HepG2 (cell line): ENCODE data around the gene BORCS5. TPM values are rescaled to one million over a fixed set of nuclear protein-coding genes. Genes with fewer than 3 reads are reported as not detected.
A peak's percentile ranks its signal among the peaks of the same experiment; 100 is the strongest.

Experiments
- CEBPG ChIP-seq: IDR thresholded peaks from 2 replicates; pipeline ENCODE4 v1.6.1; 2016
- CHD4 ChIP-seq: fragments of 200-600 bp; sonication (generic); IDR thresholded peaks from 2 replicates; pipeline ENCODE4 v1.7.0; 2017; ENCODE audit warnings: mild to moderate bottlenecking, low read length, borderline replicate concordance
- CREB1 ChIP-seq, 2 experiments: fragments of 450-650 bp in 1 of 2; IDR thresholded peaks; 2 replicates each; pipeline ENCODE4 v1.6.1; 2016 to 2017; ENCODE audit warnings: control low read depth in 1 of 2, mild to moderate bottlenecking in 1 of 2, missing compliant biosample characterization in 1 of 2, missing genetic modification characterization in 1 of 2
- FOXO1 ChIP-seq: sonication (generic); formaldehyde crosslinking; IDR thresholded peaks from 2 replicates; pipeline ENCODE4 v1.4.0; 2020; ENCODE audit warnings: missing genetic modification reagents
- GATAD2A ChIP-seq: IDR thresholded peaks from 2 replicates; pipeline ENCODE4 v1.6.1; 2016
- MLLT10 ChIP-seq: sonication (generic); formaldehyde crosslinking; IDR thresholded peaks from 2 replicates; pipeline ENCODE4 v1.4.0; 2020; ENCODE audit warnings: missing genetic modification reagents
- ZC3H13 ChIP-seq: sonication (generic); formaldehyde crosslinking; IDR thresholded peaks from 2 replicates; pipeline ENCODE4 v1.8.1; 2023; ENCODE audit warnings: mild to moderate bottlenecking, missing genetic modification reagents, moderate library complexity
- ZFP62 ChIP-seq: sonication (generic); formaldehyde crosslinking; IDR thresholded peaks from 2 replicates; pipeline ENCODE4 v1.4.0; 2020; ENCODE audit warnings: missing genetic modification reagents
- ZFX ChIP-seq: sonication (generic); formaldehyde crosslinking; IDR thresholded peaks from 2 replicates; pipeline ENCODE4 v1.4.0; 2020; ENCODE audit warnings: mild to moderate bottlenecking, low read depth, missing genetic modification reagents, moderate library complexity
- ZGPAT ChIP-seq: IDR thresholded peaks from 2 replicates; pipeline ENCODE4 v1.6.1; 2016; ENCODE audit warnings: mild to moderate bottlenecking
- ZNF121 ChIP-seq: sonication (generic); formaldehyde crosslinking; IDR thresholded peaks from 2 replicates; pipeline ENCODE4 v1.5.0; 2020; ENCODE audit warnings: mild to moderate bottlenecking, missing genetic modification reagents
- ZNF318 ChIP-seq: sonication (generic); formaldehyde crosslinking; IDR thresholded peaks from 2 replicates; pipeline ENCODE4 v1.4.0; 2020; ENCODE audit warnings: mild to moderate bottlenecking, missing genetic modification reagents
- ZNF382 ChIP-seq: sonication (generic); formaldehyde crosslinking; IDR thresholded peaks from 2 replicates; pipeline ENCODE4 v1.5.0; 2020; ENCODE audit warnings: missing genetic modification reagents, mild to moderate bottlenecking, borderline replicate concordance
- ZNF496 ChIP-seq: sonication (generic); formaldehyde crosslinking; IDR thresholded peaks from 2 replicates; pipeline ENCODE4 v1.8.1; 2023; ENCODE audit warnings: mild to moderate bottlenecking, moderate library complexity, missing genetic modification reagents; ENCODE audit not compliant: insufficient replicate concordance
- ZNF609 ChIP-seq: sonication (generic); formaldehyde crosslinking; IDR thresholded peaks from 2 replicates; pipeline ENCODE4 v1.4.0; 2020; ENCODE audit warnings: mild to moderate bottlenecking, missing genetic modification reagents, borderline replicate concordance
- polyA plus RNA-seq, 8 experiments: library from polyadenylated mRNA; depleted of rRNA in 3 of 8; stranded (reverse) in 7 of 8; unstranded in 1 of 8; fragments of >200 nt; fragmentation: Illumina TruSeq in 4 of 8; extraction: Trizol in 4 of 8; gene quantifications; 2 replicates each; pipeline versions ENCODE4 v1.2.1 to v1.2.3, GENCODE V29; 2011 to 2016; ENCODE audit warnings: low read depth in 4 of 8, missing spikeins in 1 of 8, mixed read lengths in 1 of 8; ENCODE audit not compliant: insufficient read depth in 1 of 8
- total RNA-seq, 5 experiments: library from RNA; depleted of rRNA; stranded (reverse); fragments of >200 nt; fragmentation: Illumina TruSeq; extraction: Trizol; gene quantifications; 2 replicates each; pipeline ENCODE4 v1.2.3, GENCODE V29; 2016; ENCODE audit warnings: low read depth in 1 of 5

Gene BORCS5
- total and polyA plus RNA-seq, 2 of the 13 experiments (the other 11 are each of a cell fraction or from before 2014, with no cell fraction given) = 3.9 to 4.7 TPM

DNA sequence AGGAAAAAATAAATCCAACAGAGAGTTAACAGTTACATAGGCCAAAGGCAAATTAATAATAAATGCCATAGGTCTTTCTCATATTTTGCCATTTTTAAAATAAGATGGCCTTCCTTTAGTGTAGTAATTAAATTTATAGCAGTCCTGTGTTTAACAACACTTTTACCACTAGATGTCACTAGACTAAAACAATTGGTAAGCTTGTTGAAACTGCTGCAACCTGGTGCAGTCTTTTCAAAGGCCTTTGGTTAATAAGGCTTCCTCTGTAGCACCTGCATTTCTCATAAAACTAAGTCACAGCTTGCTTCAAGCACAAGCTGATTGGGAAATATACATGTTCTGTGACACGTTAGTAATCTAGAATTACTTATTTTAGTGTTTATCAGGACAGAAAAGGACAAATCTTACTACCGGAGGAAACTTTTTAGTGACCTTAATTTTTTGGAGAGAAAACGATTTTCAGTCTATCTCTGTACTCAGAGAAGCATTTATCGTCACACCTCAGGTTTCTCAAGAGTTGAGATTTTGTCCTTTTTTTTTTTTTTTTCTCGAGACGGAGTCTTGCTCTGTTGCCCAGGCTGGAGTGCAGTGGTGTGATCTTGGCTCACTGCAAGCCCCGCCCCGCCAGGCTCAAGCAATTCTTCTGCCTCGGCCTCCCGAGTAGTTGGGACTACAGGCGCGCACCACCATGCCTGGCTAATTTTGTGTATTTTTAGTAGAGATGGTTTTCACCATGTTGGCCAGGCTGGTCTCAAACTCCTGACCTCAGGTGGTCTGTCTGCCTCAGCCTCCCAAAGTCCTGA lies 20.0 kb downstream of the BORCS5 start (continued):
- TF ChIP-seq CEBPG (CRISPR knock-in tag) (peak; percentile 35; the same call in 1 of the 2 replicates), CREB1 (IDR thresholded peaks at IDR 0.05) (no peak), CREB1 (CRISPR knock-in tag; IDR thresholded peaks at IDR 0.05) (no peak), ZFX (CRISPR knock-in tag) (no peak), ZNF121 (CRISPR knock-in tag) (0 out of 2 replicates have a peak, but pooled peaks have one; percentile 23), GATAD2A (CRISPR knock-in tag) (peak; percentile 47; the same call in 1 of the 2 replicates), ZNF318 (no peak), ZNF382 (no peak), ZFP62 (CRISPR knock-in tag) (no peak), FOXO1 (CRISPR knock-in tag) (no peak), MLLT10 (CRISPR knock-in tag) (no peak), ZNF496 (CRISPR knock-in tag) (no peak), ZGPAT (CRISPR knock-in tag) (0 out of 2 replicates have a peak, but pooled peaks have one; percentile 44), ZNF609 (CRISPR knock-in tag) (no peak), ZC3H13 (CRISPR knock-in tag) (no peak), CHD4 (no peak)
